HG03354 (cell line): ENCODE measurements around the gene ALG9.

ENCODE experiments used
- ATAC-seq: cut with Tn5 transposase; IDR thresholded peaks from one replicate; pipeline ENCODE4 v1.9.1; 2021; ENCODE audit warnings: mild to moderate bottlenecking; ENCODE audit not compliant: unreplicated experiment, poor library complexity, severe bottlenecking

ALG9 gene

GRCh38 chr11:111745719-111746504 lies 125.5 kb downstream of the ALG9 start:
- no peak for ATAC-seq

- no peak for ATAC-seq
Measured at GRCh38 chr11:111743700-111744099, 127.7 kb downstream of the ALG9 start.

- ATAC-seq = no peak
Measured at GRCh38 chr11:111741751-111742150, 129.6 kb downstream of the ALG9 start.

GRCh38 chr11:111739299-111739698 lies 132.1 kb downstream of the ALG9 start:
- no peak for ATAC-seq

- ATAC-seq = no peak
Measured at GRCh38 chr11:111737444-111738210, 133.8 kb downstream of the ALG9 start.

GRCh38 chr11:111736621-111737443 lies 134.5 kb downstream of the ALG9 start:
- ATAC-seq = no peak
